Activated CD4-positive, alpha-beta memory T cell treated with anti-CD3 and anti-CD28 coated beads for 36 hours (primary cell): ENCODE measurements around the gene PTPRF. TPM values are rescaled to one million over a fixed set of nuclear protein-coding genes. Genes with fewer than 3 reads are reported as not detected.

Experiments used
- CTCF ChIA-PET: fragments of 350-600 bp; sonication (Branson Sonifier 250); formaldehyde crosslinking; loops from one replicate; lab custom pipeline; 2021; ENCODE audit warnings: antibody characterized with exemption, inconsistent platforms; lab: Charles Lee
- POLR2A ChIA-PET: fragments of 350-600 bp; sonication (Branson Sonifier 250); formaldehyde crosslinking; loops from one replicate; lab custom pipeline; 2021; ENCODE audit warnings: antibody characterized with exemption; lab: Charles Lee
- DNase-seq: peaks from one replicate; pipeline ENCODE4 v3.0.0-alpha.2; 2020
- H3K27ac Mint-ChIP-seq: one replicate; pipeline ENCODE4 v1.8.0; 2021; ENCODE audit warnings: mixed read lengths
- H3K27me3 Mint-ChIP-seq: one replicate; pipeline ENCODE4 v1.8.0; 2021; ENCODE audit warnings: mixed read lengths
- H3K36me3 Mint-ChIP-seq: one replicate; pipeline ENCODE4 v1.8.0; 2021; ENCODE audit warnings: mixed read lengths
- H3K4me1 Mint-ChIP-seq: one replicate; pipeline ENCODE4 v1.8.0; 2021; ENCODE audit warnings: low read depth, mixed read lengths
- H3K4me3 Mint-ChIP-seq: one replicate; pipeline ENCODE4 v1.8.0; 2021; ENCODE audit warnings: mild to moderate bottlenecking, mixed read lengths
- H3K9me3 Mint-ChIP-seq: one replicate; pipeline ENCODE4 v1.8.0; 2021; ENCODE audit warnings: mixed read lengths
- intact Hi-C: fragments of 100-400 bp; cut with micrococcal nuclease; formaldehyde crosslinking; loops from one replicate; pipeline ENCODE4 v1.15.1; 2023
- total RNA-seq, 2 experiments: library from RNA; stranded (reverse); gene quantifications; one replicate each; pipeline ENCODE4 v1.2.3, GENCODE V29; 2021

The PTPRF gene
- total RNA-seq, 2 experiments from 2014 or later = 2.4 to 2.8 TPM

GRCh38 chr1:43651902-43652301 is 121.2 kb downstream of the PTPRF start:
- Mint-ChIP-seq H3K4me1 (peaks cover 30% of the 10 kb centered on the region), H3K27ac (no peak overlapping the region), H3K36me3 (peaks cover 25% of the 10 kb centered on the region), H3K4me3 (peak overlapping the region; percentile 99), H3K27me3 (no peaks in the 10 kb centered on the region), H3K9me3 (no peaks in the 10 kb centered on the region)
- intact Hi-C loops = loop anchor here (2.0 to 5.0 kb wide), 2 partner anchors 125 to 561 kb away; partner anchors contain the start of gene DMAP1
- CTCF ChIA-PET = interaction anchor here (0.9 kb wide), 1 partner anchor 355 kb away, joined by 3 read pairs; no protein-coding TSS in a partner anchor
- POLR2A ChIA-PET = interaction anchor here (0.7 to 3.1 kb wide), 5 partner anchors 8 to 195 kb away, joined by 3 to 18 read pairs (median 3); partner anchors contain the start of gene ST3GAL3
- DNase-seq = no peak

- DNase-seq = peak; percentile 17
- Mint-ChIP-seq H3K4me3 (no peak overlapping the region), H3K4me1 (peaks cover 30% of the 10 kb centered on the region), H3K27ac (peak overlapping the region; percentile 26), H3K9me3 (no peaks in the 10 kb centered on the region), H3K27me3 (no peaks in the 10 kb centered on the region), H3K36me3 (peaks cover 29% of the 10 kb centered on the region)
- ChIA-PET CTCF (interaction anchor here (1.0 to 1.2 kb wide), 3 partner anchors 11 to 281 kb away, joined by 3 to 5 read pairs (median 5); no protein-coding TSS in a partner anchor), POLR2A (no interaction called here)
- intact Hi-C loops = loop anchor here (5.0 kb wide), 1 partner anchor 126 kb away; no protein-coding TSS in a partner anchor
These were observed 122.7 kb downstream of the PTPRF start for GRCh38 chr1:43653339-43653738.

- Mint-ChIP-seq H3K27ac (peak overlapping the region; percentile 26), H3K27me3 (no peaks in the 10 kb centered on the region), H3K4me3 (no peak overlapping the region), H3K9me3 (no peaks in the 10 kb centered on the region), H3K36me3 (peaks cover 29% of the 10 kb centered on the region), H3K4me1 (peaks cover 27% of the 10 kb centered on the region)
- no peak for DNase-seq
- POLR2A ChIA-PET = no interaction called here
- CTCF ChIA-PET = interaction anchor here (1.0 to 1.2 kb wide), 3 partner anchors 10 to 281 kb away, joined by 3 to 5 read pairs (median 5); no protein-coding TSS in a partner anchor
- intact Hi-C loops = loop anchor here (5.0 kb wide), 1 partner anchor 127 kb away; no protein-coding TSS in a partner anchor
These were observed 123.2 kb downstream of the PTPRF start for GRCh38 chr1:43653893-43654292.

- H3K9me3 Mint-ChIP-seq = no peaks in the 10 kb centered on the region
- intact Hi-C loops = no loop called here
- peaks cover 27% of the 10 kb centered on the region for H3K4me1 Mint-ChIP-seq
- no peak overlapping the region for H3K4me3 Mint-ChIP-seq
- DNase-seq = no peak
- ChIA-PET CTCF (interaction anchor here (0.8 kb wide), 1 partner anchor 388 kb away, joined by 3 read pairs; no protein-coding TSS in a partner anchor), POLR2A (no interaction called here)
- H3K27me3 Mint-ChIP-seq = no peaks in the 10 kb centered on the region
- no peak overlapping the region for H3K27ac Mint-ChIP-seq
- peaks cover 42% of the 10 kb centered on the region for H3K36me3 Mint-ChIP-seq
These were observed 125.3 kb downstream of the PTPRF start for GRCh38 chr1:43655953-43656352.

- H3K4me1 Mint-ChIP-seq = peaks cover 13% of the 10 kb centered on the region
- no peak overlapping the region for H3K27ac Mint-ChIP-seq
- no peaks in the 10 kb centered on the region for H3K9me3 Mint-ChIP-seq
- POLR2A ChIA-PET = interaction anchor here (0.6 to 2.6 kb wide), 2 partner anchors 9 to 92 kb away, joined by 6 to 18 read pairs; partner anchors contain the start of gene KDM4A
- CTCF ChIA-PET = no interaction called here
- intact Hi-C loops = no loop called here
- H3K36me3 Mint-ChIP-seq = peaks cover 58% of the 10 kb centered on the region
- no peaks in the 10 kb centered on the region for H3K27me3 Mint-ChIP-seq
- DNase-seq = no peak
- H3K4me3 Mint-ChIP-seq = no peak overlapping the region
These were observed 128.8 kb downstream of the PTPRF start for GRCh38 chr1:43659212-43660166.

- intact Hi-C loops = no loop called here
- Mint-ChIP-seq H3K27me3 (no peaks in the 10 kb centered on the region), H3K36me3 (peaks cover 60% of the 10 kb centered on the region), H3K9me3 (no peaks in the 10 kb centered on the region), H3K27ac (no peak overlapping the region), H3K4me3 (no peak overlapping the region), H3K4me1 (peaks cover 16% of the 10 kb centered on the region)
- POLR2A ChIA-PET = interaction anchor here (2.6 kb wide), 1 partner anchor 10 kb away, joined by 18 read pairs; the partner anchor contains the start of gene KDM4A
- no peak for DNase-seq
- CTCF ChIA-PET = no interaction called here
These were observed 129.7 kb downstream of the PTPRF start for GRCh38 chr1:43660355-43660754.

GRCh38 chr1:43664369-43664768 is 133.7 kb downstream of the PTPRF start:
- Mint-ChIP-seq H3K36me3 (peaks cover 77% of the 10 kb centered on the region), H3K27ac (peak overlapping the region; percentile 52), H3K4me1 (peaks cover 16% of the 10 kb centered on the region), H3K27me3 (no peaks in the 10 kb centered on the region), H3K4me3 (no peak overlapping the region), H3K9me3 (no peaks in the 10 kb centered on the region)
- POLR2A ChIA-PET = interaction anchor here (1.2 kb wide), 1 partner anchor 14 kb away, joined by 5 read pairs; the partner anchor contains the start of gene KDM4A
- DNase-seq = no peak
- intact Hi-C loops = no loop called here
- CTCF ChIA-PET = interaction anchor here (1.2 to 2.0 kb wide), 3 partner anchors 11 to 271 kb away, joined by 3 to 5 read pairs (median 4); no protein-coding TSS in a partner anchor

- intact Hi-C loops = no loop called here
- Mint-ChIP-seq H3K36me3 (peaks cover 77% of the 10 kb centered on the region), H3K27ac (no peak overlapping the region), H3K4me1 (peaks cover 12% of the 10 kb centered on the region), H3K9me3 (no peaks in the 10 kb centered on the region), H3K4me3 (no peak overlapping the region), H3K27me3 (no peaks in the 10 kb centered on the region)
- ChIA-PET POLR2A (interaction anchor here (1.5 kb wide), 1 partner anchor 16 kb away, joined by 8 read pairs; the partner anchor contains the start of gene KDM4A), CTCF (interaction anchor here (1.2 kb wide), 1 partner anchor 137 kb away, joined by 3 read pairs; no protein-coding TSS in a partner anchor)
- no peak for DNase-seq
These were observed 135.9 kb downstream of the PTPRF start for GRCh38 chr1:43666608-43667007.

GRCh38 chr1:43668956-43669355 is 138.3 kb downstream of the PTPRF start:
- Mint-ChIP-seq H3K36me3 (peaks cover 68% of the 10 kb centered on the region), H3K27ac (no peak overlapping the region), H3K4me1 (peaks cover 9% of the 10 kb centered on the region), H3K4me3 (no peak overlapping the region), H3K27me3 (no peaks in the 10 kb centered on the region), H3K9me3 (no peaks in the 10 kb centered on the region)
- CTCF ChIA-PET = no interaction called here
- intact Hi-C loops = no loop called here
- POLR2A ChIA-PET = no interaction called here
- no peak for DNase-seq

- intact Hi-C loops = no loop called here
- Mint-ChIP-seq H3K27me3 (no peaks in the 10 kb centered on the region), H3K9me3 (no peaks in the 10 kb centered on the region), H3K4me3 (no peak overlapping the region), H3K4me1 (no peaks in the 10 kb centered on the region), H3K27ac (no peak overlapping the region), H3K36me3 (peaks cover 63% of the 10 kb centered on the region)
- ChIA-PET CTCF (no interaction called here), POLR2A (no interaction called here)
- DNase-seq = no peak
These were observed 139.2 kb downstream of the PTPRF start for GRCh38 chr1:43669878-43670277.

GRCh38 chr1:43671193-43671592 is 140.5 kb downstream of the PTPRF start:
- Mint-ChIP-seq H3K4me1 (peaks cover 3% of the 10 kb centered on the region), H3K27ac (no peak overlapping the region), H3K36me3 (peaks cover 60% of the 10 kb centered on the region), H3K9me3 (no peaks in the 10 kb centered on the region), H3K27me3 (no peaks in the 10 kb centered on the region), H3K4me3 (no peak overlapping the region)
- intact Hi-C loops = no loop called here
- no peak for DNase-seq
- CTCF ChIA-PET = interaction anchor here (0.6 kb wide), 1 partner anchor 13 kb away, joined by 3 read pairs; no protein-coding TSS in a partner anchor
- POLR2A ChIA-PET = no interaction called here
